HepG2 (cell line): Measurements from ENCODE around the gene ADSS1. TPM values are rescaled to one million over a fixed set of nuclear protein-coding genes. Genes with fewer than 3 reads are reported as not detected.

Experiments
- BCL3 ChIP-seq: sonication (generic); formaldehyde crosslinking; IDR thresholded peaks from 2 replicates; pipeline ENCODE4 v1.5.1; 2020; ENCODE audit warnings: mild to moderate bottlenecking, missing genetic modification reagents, moderate library complexity
- BHLHE40 ChIP-seq: IDR thresholded peaks from 2 replicates; pipeline ENCODE4 v1.6.1; 2011; ENCODE audit warnings: low read length, improper control_type of control experiment
- CSRNP2 ChIP-seq: sonication (generic); formaldehyde crosslinking; conservative IDR thresholded peaks from 2 replicates; pipeline ENCODE4 v1.8.0; 2022; ENCODE audit warnings: low read depth, missing genetic modification reagents
- GABPB1 ChIP-seq: IDR thresholded peaks from 2 replicates; pipeline ENCODE4 v1.6.1; 2016; ENCODE audit warnings: mild to moderate bottlenecking, missing genetic modification reagents, moderate library complexity, missing compliant biosample characterization
- IRF1 ChIP-seq: sonication (generic); formaldehyde crosslinking; IDR thresholded peaks from 2 replicates; pipeline ENCODE4 v1.4.0; 2020; ENCODE audit warnings: low read depth, mild to moderate bottlenecking, missing genetic modification reagents
- NR3C1 ChIP-seq: sonication (generic); formaldehyde crosslinking; IDR thresholded peaks from 2 replicates; pipeline ENCODE4 v1.4.0; 2020; ENCODE audit warnings: missing genetic modification reagents
- PRDM15 ChIP-seq: sonication (generic); formaldehyde crosslinking; IDR thresholded peaks from 2 replicates; pipeline ENCODE4 v1.4.0; 2020; ENCODE audit warnings: missing genetic modification reagents
- PRMT3 ChIP-seq: sonication (generic); formaldehyde crosslinking; IDR thresholded peaks from 2 replicates; pipeline ENCODE4 v1.8.1; 2022; ENCODE audit warnings: low read depth, mild to moderate bottlenecking, moderate library complexity, missing genetic modification reagents, borderline replicate concordance
- RELA ChIP-seq: sonication (generic); formaldehyde crosslinking; IDR thresholded peaks from 2 replicates; pipeline ENCODE4 v1.4.0; 2020; ENCODE audit warnings: missing genetic modification reagents
- YY1 ChIP-seq: IDR thresholded peaks from 2 replicates; pipeline ENCODE4 v1.6.1; 2011; ENCODE audit warnings: low read length, low read depth, moderate library complexity, mild to moderate bottlenecking; ENCODE audit not compliant: insufficient read depth, insufficient replicate concordance
- ZNF17 ChIP-seq: sonication (generic); formaldehyde crosslinking; IDR thresholded peaks from 2 replicates; pipeline ENCODE4 v1.5.0; 2020; ENCODE audit warnings: mild to moderate bottlenecking, missing genetic modification reagents
- ZNF343 ChIP-seq: sonication (generic); formaldehyde crosslinking; IDR thresholded peaks from 2 replicates; pipeline ENCODE4 v1.4.0; 2020; ENCODE audit warnings: mild to moderate bottlenecking, missing genetic modification reagents
- ZNF44 ChIP-seq: sonication (generic); formaldehyde crosslinking; IDR thresholded peaks from 2 replicates; pipeline ENCODE4 v1.5.1; 2020; ENCODE audit warnings: mild to moderate bottlenecking, missing genetic modification reagents
- ZNF549 ChIP-seq: sonication (generic); formaldehyde crosslinking; IDR thresholded peaks from 2 replicates; pipeline ENCODE4 v1.5.0; 2020; ENCODE audit warnings: missing genetic modification reagents
- ZNF569 ChIP-seq: sonication (generic); formaldehyde crosslinking; IDR thresholded peaks from 2 replicates; pipeline ENCODE4 v1.5.0; 2020; ENCODE audit warnings: mild to moderate bottlenecking, missing genetic modification reagents, moderate library complexity, borderline replicate concordance
- ZNF570 ChIP-seq: sonication (generic); formaldehyde crosslinking; IDR thresholded peaks from 2 replicates; pipeline ENCODE4 v1.4.0; 2020; ENCODE audit warnings: mild to moderate bottlenecking, missing genetic modification reagents, borderline replicate concordance
- ZNF614 ChIP-seq: IDR thresholded peaks from 2 replicates; pipeline ENCODE4 v1.6.1; 2018; ENCODE audit warnings: missing biosample characterization, missing genetic modification reagents, inconsistent platforms, borderline replicate concordance
- ZNF660 ChIP-seq: sonication (generic); formaldehyde crosslinking; IDR thresholded peaks from 2 replicates; pipeline ENCODE4 v1.5.1; 2020; ENCODE audit warnings: mild to moderate bottlenecking, low read depth, missing genetic modification reagents, borderline replicate concordance
- ZNF878 ChIP-seq: sonication (generic); formaldehyde crosslinking; IDR thresholded peaks from 2 replicates; pipeline ENCODE4 v1.8.1; 2023; ENCODE audit warnings: mild to moderate bottlenecking, missing genetic modification reagents, moderate library complexity
- ZUFSP ChIP-seq: sonication (generic); formaldehyde crosslinking; IDR thresholded peaks from 2 replicates; pipeline ENCODE4 v1.9.0; 2021; ENCODE audit warnings: missing genetic modification reagents, mild to moderate bottlenecking, borderline replicate concordance
- polyA plus RNA-seq, 8 experiments: library from polyadenylated mRNA; depleted of rRNA in 3 of 8; stranded (reverse) in 7 of 8; unstranded in 1 of 8; fragments of >200 nt; fragmentation: Illumina TruSeq in 4 of 8; extraction: Trizol in 4 of 8; gene quantifications; 2 replicates each; pipeline versions ENCODE4 v1.2.1 to v1.2.3, GENCODE V29; 2011 to 2016; ENCODE audit warnings: low read depth in 4 of 8, missing spikeins in 1 of 8, mixed read lengths in 1 of 8; ENCODE audit not compliant: insufficient read depth in 1 of 8
- total RNA-seq, 5 experiments: library from RNA; depleted of rRNA; stranded (reverse); fragments of >200 nt; fragmentation: Illumina TruSeq; extraction: Trizol; gene quantifications; 2 replicates each; pipeline ENCODE4 v1.2.3, GENCODE V29; 2016; ENCODE audit warnings: low read depth in 1 of 5

ADSS1 gene
- total and polyA plus RNA-seq, 2 of the 13 experiments (the other 11 are each of a cell fraction or from before 2014, with no cell fraction given) = 1.0 to 36.7 TPM

GRCh38 chr14:104734991-104735779 is 11.2 kb downstream of the ADSS1 start (continued):
- TF ChIP-seq ZNF44 (CRISPR knock-in tag) = no peak
- TF ChIP-seq GABPB1 (CRISPR knock-in tag) = peak; percentile 86
- 0 out of 2 replicates have a peak, but pooled peaks have one; percentile 81 for TF ChIP-seq PRMT3 (CRISPR knock-in tag)
- no peak; the same call in 1 of the 2 replicates for TF ChIP-seq CSRNP2 (CRISPR knock-in tag)
- no peak for TF ChIP-seq ZNF343
- no peak for TF ChIP-seq IRF1 (CRISPR knock-in tag)
- TF ChIP-seq ZNF660 (CRISPR knock-in tag) = no peak
- TF ChIP-seq ZNF569 (CRISPR knock-in tag) = no peak
- TF ChIP-seq YY1 = peak; percentile 23
- no peak for TF ChIP-seq ZNF570
- TF ChIP-seq NR3C1 (CRISPR knock-in tag) = no peak
- TF ChIP-seq PRDM15 = no peak
- TF ChIP-seq ZNF17 (CRISPR knock-in tag) = no peak
- no peak for TF ChIP-seq RELA (CRISPR knock-in tag)
- TF ChIP-seq ZNF614 (CRISPR knock-in tag) = peak; percentile 59; the same call in 1 of the 2 replicates
- TF ChIP-seq ZNF878 (CRISPR knock-in tag) = no peak
- no peak for TF ChIP-seq ZUFSP (CRISPR knock-in tag)
- peak; percentile 87 for TF ChIP-seq BHLHE40
- peak; percentile 72 for TF ChIP-seq BCL3
- TF ChIP-seq ZNF549 (CRISPR knock-in tag) = no peak
